HG02571 (cell line): ENCODE data around the gene NTN1.

ENCODE experiments used
- ATAC-seq: cut with Tn5 transposase; IDR thresholded peaks from one replicate; pipeline ENCODE4 v1.9.1; 2021; ENCODE audit warnings: mild to moderate bottlenecking, moderate library complexity; ENCODE audit not compliant: unreplicated experiment

NTN1 gene

GRCh38 chr17:9266031-9266680, 244.8 kb downstream of the NTN1 start:
- ATAC-seq = no peak

- no peak for ATAC-seq
These were observed 245.4 kb downstream of the NTN1 start for GRCh38 chr17:9266697-9267117.

- ATAC-seq = no peak
These were observed 247.2 kb downstream of the NTN1 start for GRCh38 chr17:9268546-9268945.

GRCh38 chr17:9269350-9270035, 248.2 kb downstream of the NTN1 start:
- no peak for ATAC-seq

- no peak for ATAC-seq
These were observed 249.6 kb downstream of the NTN1 start for GRCh38 chr17:9270921-9271320.

GRCh38 chr17:9271989-9272388, 250.7 kb downstream of the NTN1 start:
- ATAC-seq = no peak

GRCh38 chr17:9272501-9273200, 251.3 kb downstream of the NTN1 start:
- no peak for ATAC-seq

- no peak for ATAC-seq
These were observed 252.4 kb downstream of the NTN1 start for GRCh38 chr17:9273428-9274391.

GRCh38 chr17:9274973-9275372, 253.7 kb downstream of the NTN1 start:
- ATAC-seq = no peak

- no peak for ATAC-seq
These were observed 258.6 kb downstream of the NTN1 start for GRCh38 chr17:9279893-9280292.

GRCh38 chr17:9283909-9284308, 262.6 kb downstream of the NTN1 start:
- no peak for ATAC-seq

GRCh38 chr17:9284884-9285283, 263.6 kb downstream of the NTN1 start:
- ATAC-seq = no peak

- ATAC-seq = no peak
These were observed 264.5 kb downstream of the NTN1 start for GRCh38 chr17:9285602-9286427.

- ATAC-seq = no peak
These were observed 265.1 kb downstream of the NTN1 start for GRCh38 chr17:9286434-9286833.

- ATAC-seq = no peak
These were observed 266.0 kb downstream of the NTN1 start for GRCh38 chr17:9287306-9287705.

- ATAC-seq = no peak
These were observed 268.9 kb downstream of the NTN1 start for GRCh38 chr17:9290226-9290613.

- no peak for ATAC-seq
These were observed 270.7 kb downstream of the NTN1 start for GRCh38 chr17:9291912-9292560.

GRCh38 chr17:9292561-9292941, 271.2 kb downstream of the NTN1 start:
- no peak for ATAC-seq
